GM19240 (cell line): ENCODE data around the gene MAPK11.
"Not testable (repeated sequence)": the region's sequence is repeated elsewhere in the genome, so short reads cannot be mapped to it uniquely, and the experiment has no call there.

Source experiments
- DNase-seq: peaks from one replicate; pipeline ENCODE4 v3.0.0; 2011; ENCODE audit warnings: low spot score; ENCODE audit not compliant: insufficient read length

The MAPK11 gene

GRCh38 chr22:50278956-50279619, 8.9 kb upstream of the MAPK11 start:
- no peak for DNase-seq

- no peak for DNase-seq
These were observed 8.3 kb upstream of the MAPK11 start for GRCh38 chr22:50278461-50278860.

- DNase-seq = no peak
These were observed 7.6 kb upstream of the MAPK11 start for GRCh38 chr22:50277761-50278160.

GRCh38 chr22:50276143-50276542, 6.0 kb upstream of the MAPK11 start:
- DNase-seq = peak; percentile 92

- no peak for DNase-seq
These were observed 5.2 kb upstream of the MAPK11 start for GRCh38 chr22:50275181-50276055.

GRCh38 chr22:50274771-50275170, 4.6 kb upstream of the MAPK11 start:
- DNase-seq = no peak

- DNase-seq = no peak
These were observed 4.1 kb upstream of the MAPK11 start for GRCh38 chr22:50274311-50274710.

GRCh38 chr22:50273781-50274180, 3.6 kb upstream of the MAPK11 start:
- DNase-seq = not testable (repeated sequence)

GRCh38 chr22:50273352-50273751, 3.2 kb upstream of the MAPK11 start:
- not testable (repeated sequence) for DNase-seq

- DNase-seq = no peak
These were observed 2.0 kb upstream of the MAPK11 start for GRCh38 chr22:50272044-50272802.

GRCh38 chr22:50271519-50271970, 1.4 kb upstream of the MAPK11 start:
- DNase-seq = peak; percentile 77

GRCh38 chr22:50270666-50271394, 650 bp upstream of the MAPK11 start:
- DNase-seq = peak; percentile 81

GRCh38 chr22:50269573-50269969, 609 bp downstream of the MAPK11 start:
- no peak for DNase-seq

GRCh38 chr22:50268655-50269113, 1.5 kb downstream of the MAPK11 start:
- DNase-seq = no peak

GRCh38 chr22:50267591-50268390, 2.4 kb downstream of the MAPK11 start:
- DNase-seq = no peak

GRCh38 chr22:50266994-50267393, 3.2 kb downstream of the MAPK11 start:
- no peak for DNase-seq

GRCh38 chr22:50264946-50265669, 5.1 kb downstream of the MAPK11 start:
- no peak for DNase-seq

- DNase-seq = no peak
These were observed 6.0 kb downstream of the MAPK11 start for GRCh38 chr22:50264104-50264745.

- no peak for DNase-seq
These were observed 7.1 kb downstream of the MAPK11 start for GRCh38 chr22:50262973-50263617.
